Measurements from ENCODE around the gene ARID1A.

DNA sequence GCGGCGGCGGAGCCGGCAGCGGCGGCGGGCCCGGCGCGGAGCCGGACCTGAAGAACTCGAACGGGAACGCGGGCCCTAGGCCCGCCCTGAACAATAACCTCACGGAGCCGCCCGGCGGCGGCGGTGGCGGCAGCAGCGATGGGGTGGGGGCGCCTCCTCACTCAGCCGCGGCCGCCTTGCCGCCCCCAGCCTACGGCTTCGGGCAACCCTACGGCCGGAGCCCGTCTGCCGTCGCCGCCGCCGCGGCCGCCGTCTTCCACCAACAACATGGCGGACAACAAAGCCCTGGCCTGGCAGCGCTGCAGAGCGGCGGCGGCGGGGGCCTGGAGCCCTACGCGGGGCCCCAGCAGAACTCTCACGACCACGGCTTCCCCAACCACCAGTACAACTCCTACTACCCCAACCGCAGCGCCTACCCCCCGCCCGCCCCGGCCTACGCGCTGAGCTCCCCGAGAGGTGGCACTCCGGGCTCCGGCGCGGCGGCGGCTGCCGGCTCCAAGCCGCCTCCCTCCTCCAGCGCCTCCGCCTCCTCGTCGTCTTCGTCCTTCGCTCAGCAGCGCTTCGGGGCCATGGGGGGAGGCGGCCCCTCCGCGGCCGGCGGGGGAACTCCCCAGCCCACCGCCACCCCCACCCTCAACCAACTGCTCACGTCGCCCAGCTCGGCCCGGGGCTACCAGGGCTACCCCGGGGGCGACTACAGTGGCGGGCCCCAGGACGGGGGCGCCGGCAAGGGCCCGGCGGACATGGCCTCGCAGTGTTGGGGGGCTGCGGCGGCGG, 1.0 kb downstream of the ARID1A start:
- TF ChIP-seq, protein P1, sequence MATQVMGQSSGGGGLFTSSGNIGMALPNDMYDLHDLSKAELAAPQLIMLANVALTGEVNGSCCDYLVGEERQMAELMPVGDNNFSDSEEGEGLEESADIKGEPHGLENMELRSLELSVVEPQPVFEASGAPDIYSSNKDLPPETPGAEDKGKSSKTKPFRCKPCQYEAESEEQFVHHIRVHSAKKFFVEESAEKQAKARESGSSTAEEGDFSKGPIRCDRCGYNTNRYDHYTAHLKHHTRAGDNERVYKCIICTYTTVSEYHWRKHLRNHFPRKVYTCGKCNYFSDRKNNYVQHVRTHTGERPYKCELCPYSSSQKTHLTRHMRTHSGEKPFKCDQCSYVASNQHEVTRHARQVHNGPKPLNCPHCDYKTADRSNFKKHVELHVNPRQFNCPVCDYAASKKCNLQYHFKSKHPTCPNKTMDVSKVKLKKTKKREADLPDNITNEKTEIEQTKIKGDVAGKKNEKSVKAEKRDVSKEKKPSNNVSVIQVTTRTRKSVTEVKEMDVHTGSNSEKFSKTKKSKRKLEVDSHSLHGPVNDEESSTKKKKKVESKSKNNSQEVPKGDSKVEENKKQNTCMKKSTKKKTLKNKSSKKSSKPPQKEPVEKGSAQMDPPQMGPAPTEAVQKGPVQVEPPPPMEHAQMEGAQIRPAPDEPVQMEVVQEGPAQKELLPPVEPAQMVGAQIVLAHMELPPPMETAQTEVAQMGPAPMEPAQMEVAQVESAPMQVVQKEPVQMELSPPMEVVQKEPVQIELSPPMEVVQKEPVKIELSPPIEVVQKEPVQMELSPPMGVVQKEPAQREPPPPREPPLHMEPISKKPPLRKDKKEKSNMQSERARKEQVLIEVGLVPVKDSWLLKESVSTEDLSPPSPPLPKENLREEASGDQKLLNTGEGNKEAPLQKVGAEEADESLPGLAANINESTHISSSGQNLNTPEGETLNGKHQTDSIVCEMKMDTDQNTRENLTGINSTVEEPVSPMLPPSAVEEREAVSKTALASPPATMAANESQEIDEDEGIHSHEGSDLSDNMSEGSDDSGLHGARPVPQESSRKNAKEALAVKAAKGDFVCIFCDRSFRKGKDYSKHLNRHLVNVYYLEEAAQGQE (IDR thresholded peaks at IDR 0.05) = no peak
- no peak for TF ChIP-seq CTCF (IDR thresholded peaks at IDR 0.05; ENCODE audit: low read depth, low read length, missing input control)
- no peak for TF ChIP-seq JUND (IDR thresholded peaks at IDR 0.05)
- no peak for TF ChIP-seq EGR1 (IDR thresholded peaks at IDR 0.05; ENCODE audit: low read depth in 2 of 2)
